ENCODE data around the gene PPME1. TPM values are rescaled to one million over a fixed set of nuclear protein-coding genes. Genes with fewer than 3 reads are reported as not detected.

PPME1 gene
- total RNA-seq, 1 donor, result 22.4 TPM

- H3K4me3 ChIP-seq (ENCODE audit: low read depth, low read length), result no peak overlapping the region
- DNase-seq (ENCODE audit: low read depth), result no peak
- no peak for TF ChIP-seq CTCF (IDR thresholded peaks at IDR 0.05; ENCODE audit: insufficient read depth, low read length)
Measured at GRCh38 chr11:74159642-74160041, 11.4 kb upstream of the PPME1 start.

GRCh38 chr11:74162681-74163467 lies 8.2 kb upstream of the PPME1 start:
- DNase-seq (ENCODE audit: low read depth), result no peak
- H3K4me3 ChIP-seq (ENCODE audit: low read depth, low read length), result no peak overlapping the region
- no peak for TF ChIP-seq CTCF (IDR thresholded peaks at IDR 0.05; ENCODE audit: insufficient read depth, low read length)

GRCh38 chr11:74168838-74169237 lies 2.3 kb upstream of the PPME1 start:
- H3K4me3 ChIP-seq (ENCODE audit: low read depth, low read length), result no peak overlapping the region
- DNase-seq (ENCODE audit: low read depth), result no peak
- no peak for TF ChIP-seq CTCF (IDR thresholded peaks at IDR 0.05; ENCODE audit: insufficient read depth, low read length)

- H3K4me3 ChIP-seq (ENCODE audit: low read depth, low read length), result peak overlapping the region; percentile 94
- no peak for DNase-seq (ENCODE audit: low read depth)
- no peak for TF ChIP-seq CTCF (IDR thresholded peaks at IDR 0.05; ENCODE audit: insufficient read depth, low read length)
Measured at GRCh38 chr11:74169738-74170458, 1.2 kb upstream of the PPME1 start.

- H3K4me3 ChIP-seq (ENCODE audit: low read depth, low read length), result peak overlapping the region; percentile 90
- DNase-seq (ENCODE audit: low read depth), result no peak
- TF ChIP-seq CTCF (IDR thresholded peaks at IDR 0.05; ENCODE audit: insufficient read depth, low read length), result no peak
Measured at GRCh38 chr11:74171630-74171968, 510 bp downstream of the PPME1 start.

- DNase-seq (ENCODE audit: low read depth), result peak; percentile 11
- TF ChIP-seq CTCF (IDR thresholded peaks at IDR 0.05; ENCODE audit: insufficient read depth, low read length), result no peak
- H3K4me3 ChIP-seq (ENCODE audit: low read depth, low read length), result peak overlapping the region; percentile 90
Measured at GRCh38 chr11:74171997-74172396, 908 bp downstream of the PPME1 start.
